ENCODE results near the gene KCNAB1.
A peak's percentile ranks its signal among the peaks of the same experiment; 100 is the strongest.

Gene KCNAB1

DNA sequence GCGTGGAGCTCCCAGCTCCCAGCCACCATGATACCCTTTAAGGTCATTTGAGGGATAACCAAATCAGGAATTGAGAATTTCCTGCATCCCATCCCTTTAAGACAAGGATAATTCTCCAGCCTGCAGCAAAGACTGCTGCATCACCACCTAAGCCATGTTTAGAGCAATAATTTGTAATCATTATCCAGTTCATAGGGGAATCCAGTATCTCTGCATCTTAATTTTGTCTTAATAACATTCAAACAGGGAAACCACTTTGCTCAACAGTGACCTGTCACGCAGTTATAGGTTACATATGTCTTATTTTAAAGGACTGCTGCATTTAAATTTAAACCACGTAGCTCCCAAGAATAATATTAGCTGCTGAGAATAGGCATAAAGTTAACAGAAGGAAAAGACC is 246.2 kb downstream of the KCNAB1 start:
- no peak for DNase-seq (ENCODE audit: low read depth, low spot score)

DNA sequence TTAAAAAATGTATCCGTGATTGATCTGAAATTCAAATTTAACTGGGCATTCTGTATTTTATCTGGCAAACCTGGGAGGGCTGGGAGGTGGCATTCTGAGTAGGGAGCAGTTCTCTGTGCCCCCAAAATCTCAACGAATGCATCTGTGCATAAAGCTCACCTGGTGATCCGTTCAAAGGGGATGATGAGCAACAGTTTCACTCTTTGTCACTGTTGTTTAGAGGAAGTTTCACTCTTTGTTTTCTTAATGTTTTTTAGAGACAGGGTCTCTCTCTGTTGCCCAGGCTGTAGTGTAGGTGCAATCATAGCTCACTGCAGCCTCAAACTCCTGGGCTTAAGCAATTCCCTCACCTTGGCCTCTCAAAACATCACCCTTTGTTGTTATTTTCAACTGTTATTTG is 247.8 kb downstream of the KCNAB1 start:
- DNase-seq (ENCODE audit: low read depth, low spot score) = no peak

DNA sequence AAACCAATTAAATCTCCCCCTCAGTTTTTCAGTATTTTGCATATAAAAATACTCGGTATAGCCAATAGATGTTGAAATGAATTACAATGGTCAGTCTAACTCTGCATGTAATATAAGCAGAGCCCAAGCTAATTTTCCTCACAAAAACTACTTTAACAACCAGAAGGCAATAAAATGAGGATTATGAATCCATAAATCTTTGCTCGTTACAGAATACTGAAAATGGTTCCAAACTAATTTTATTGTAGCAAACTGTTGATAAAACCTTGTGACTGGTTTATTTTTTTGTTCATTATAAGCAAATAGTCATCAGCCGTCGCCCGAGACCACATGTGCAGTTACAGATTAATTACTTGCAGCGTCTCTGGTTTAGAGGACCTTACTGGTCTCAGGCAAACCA is 251.3 kb downstream of the KCNAB1 start:
- DNase-seq (ENCODE audit: low read depth, low spot score) = no peak

DNA sequence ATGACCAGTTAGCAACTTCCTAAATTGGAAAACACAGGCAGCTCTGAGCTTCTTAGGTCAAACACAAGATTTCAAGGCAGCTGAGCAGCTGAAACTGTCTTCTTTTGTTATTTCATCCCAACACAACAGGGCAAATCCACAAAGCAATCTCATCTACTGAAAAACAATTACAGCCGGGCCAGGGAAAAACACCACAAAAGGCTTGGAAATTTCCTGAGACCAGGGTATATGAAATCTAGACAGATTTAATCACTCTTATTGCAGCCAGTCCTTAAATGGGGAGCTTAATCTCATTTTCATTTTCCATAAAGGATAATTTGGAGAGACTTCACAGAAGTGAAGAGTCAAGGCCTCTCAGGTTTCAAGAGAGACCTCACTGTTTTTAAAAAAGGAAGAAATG is 252.7 kb downstream of the KCNAB1 start:
- DNase-seq (ENCODE audit: low read depth, low spot score) = no peak

DNA sequence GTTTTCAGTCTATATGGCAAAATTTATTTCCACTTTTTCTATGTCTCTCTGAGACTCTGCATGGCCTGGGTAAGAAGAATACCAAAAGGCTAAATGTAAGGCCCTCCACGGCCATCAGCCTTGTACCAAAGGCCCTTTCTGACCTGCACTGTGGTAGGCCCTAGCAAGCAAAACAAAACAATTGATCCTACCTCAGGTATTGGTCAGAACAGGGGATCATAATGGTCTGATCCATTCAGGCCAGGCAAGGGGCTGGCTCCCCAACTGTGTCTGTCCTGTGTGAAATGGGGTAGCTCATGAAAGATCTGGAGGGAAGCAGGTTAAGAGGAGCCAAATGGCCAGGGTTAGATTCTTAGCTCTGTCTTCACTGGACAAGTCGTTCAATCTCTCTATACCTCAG is 253.3 kb downstream of the KCNAB1 start:
- no peak for DNase-seq (ENCODE audit: low read depth, low spot score)

DNA sequence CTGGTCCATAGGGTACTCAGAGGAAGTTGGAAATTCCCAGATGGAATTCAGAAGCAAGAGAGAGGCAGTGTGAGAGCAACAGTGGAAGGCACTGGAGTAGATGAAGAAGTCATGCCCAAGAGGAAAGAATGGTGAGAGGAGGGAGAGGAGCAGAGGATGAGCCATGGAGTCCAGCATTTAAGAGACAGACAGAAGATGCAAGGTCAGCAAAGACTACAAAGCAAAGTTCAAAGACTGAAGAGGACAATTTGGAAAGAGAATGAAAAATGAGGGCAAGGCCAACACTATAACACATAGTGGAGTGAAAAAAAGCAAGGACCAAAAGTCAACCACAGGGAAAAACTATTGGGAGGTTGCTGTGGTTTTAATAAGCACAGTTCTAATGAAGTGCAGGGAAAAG is 255.8 kb downstream of the KCNAB1 start:
- DNase-seq (ENCODE audit: low read depth, low spot score) = no peak

DNA sequence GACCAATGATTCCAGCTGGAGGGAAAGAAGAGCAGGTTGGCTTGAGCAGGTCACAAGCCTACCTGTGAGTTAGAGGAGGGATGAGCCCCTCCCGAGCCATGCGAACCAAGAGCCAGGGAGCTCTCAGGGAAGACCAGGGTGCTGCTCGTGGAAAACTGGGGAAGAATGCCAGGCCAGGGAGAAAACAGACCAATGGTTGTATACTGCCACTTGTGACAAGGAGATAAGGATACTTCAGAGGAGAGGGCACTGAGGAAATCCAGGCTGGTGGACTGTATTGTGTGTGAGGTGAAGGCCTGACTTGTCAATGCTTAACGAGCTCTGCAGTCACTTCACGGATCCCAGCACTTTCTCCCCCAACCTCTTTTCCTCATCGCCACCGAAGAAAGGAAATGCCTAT is 256.9 kb downstream of the KCNAB1 start:
- DNase-seq (ENCODE audit: low read depth, low spot score) = no peak

DNA sequence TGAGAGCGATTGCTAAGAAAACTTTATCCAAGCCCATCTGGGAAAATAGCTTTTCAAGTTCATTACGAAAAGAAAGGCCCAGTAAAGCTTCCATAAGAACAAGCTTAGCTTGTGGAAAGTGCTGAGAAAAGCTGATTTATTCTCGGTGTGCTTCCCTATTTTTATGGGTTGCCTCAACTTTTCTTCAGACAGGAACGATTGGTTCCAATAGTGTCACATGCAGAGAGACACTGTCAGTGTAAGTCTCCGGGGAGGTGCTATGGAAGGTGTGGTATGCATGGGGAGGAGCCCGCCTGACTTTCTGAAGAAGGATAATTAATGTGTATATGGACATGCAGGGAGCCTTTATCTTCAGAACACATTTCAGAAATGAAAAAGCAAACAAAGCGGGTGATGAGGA is 257.3 kb downstream of the KCNAB1 start:
- DNase-seq (ENCODE audit: low read depth, low spot score) = no peak

DNA sequence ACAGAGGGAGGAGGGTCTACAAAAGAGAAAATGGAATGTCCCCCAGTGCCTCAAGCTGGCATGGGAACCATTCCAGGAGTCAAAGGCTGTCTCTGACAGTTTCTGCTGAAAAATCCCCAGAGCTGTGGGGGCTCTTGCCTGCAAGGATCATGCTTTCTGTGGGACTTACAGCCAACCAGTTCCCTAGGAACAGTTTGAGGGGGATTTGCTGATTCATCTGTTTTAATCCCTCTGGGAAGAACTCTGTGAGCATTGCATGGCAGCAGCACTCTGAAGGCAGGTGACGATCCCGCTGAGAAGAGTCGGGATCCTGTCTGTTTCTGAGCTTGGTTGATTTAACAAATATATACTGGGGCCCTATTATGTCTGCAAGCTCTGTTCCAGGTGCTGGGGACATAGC is 258.5 kb downstream of the KCNAB1 start:
- DNase-seq (ENCODE audit: low read depth, low spot score) = no peak

DNA sequence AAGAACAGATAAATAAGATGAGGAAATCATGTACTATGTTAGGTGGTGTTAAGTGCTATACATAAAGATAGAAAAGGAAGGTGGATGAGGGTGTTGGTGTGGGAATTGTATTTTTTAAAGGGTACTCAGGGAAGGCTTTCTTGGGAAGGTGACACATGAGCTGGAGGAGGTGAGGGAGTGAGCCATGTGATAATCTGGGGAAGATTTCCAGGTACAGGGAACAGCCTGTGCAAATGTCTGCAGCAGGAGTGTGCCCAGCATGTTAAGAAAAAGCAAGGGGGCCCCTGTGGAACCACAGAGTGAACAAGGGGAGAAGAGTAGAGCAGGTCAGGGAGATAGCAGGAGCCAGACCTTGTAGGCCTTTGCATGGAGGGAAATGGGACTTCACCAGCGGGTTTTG is 258.9 kb downstream of the KCNAB1 start:
- DNase-seq (ENCODE audit: low read depth, low spot score) = no peak

DNA sequence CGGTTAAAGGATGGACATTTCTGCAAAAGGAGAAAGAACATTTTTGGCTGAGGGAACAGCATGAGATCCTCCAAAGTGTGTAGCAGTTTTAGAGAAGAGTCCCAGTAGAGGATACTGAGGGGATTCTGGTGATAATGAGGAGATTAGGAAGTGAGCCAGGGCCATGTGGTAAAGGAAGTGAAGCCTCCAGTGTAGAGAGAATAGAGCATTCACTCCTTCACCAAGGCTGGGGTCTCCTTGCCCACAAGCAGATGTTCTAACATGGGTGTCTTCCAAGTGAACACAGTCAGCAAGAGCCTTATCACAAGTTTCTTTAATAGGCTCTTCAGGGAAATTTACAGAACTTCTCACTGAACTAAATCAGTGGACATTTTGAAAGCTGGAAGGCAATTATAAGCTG is 260.9 kb downstream of the KCNAB1 start:
- DNase-seq (ENCODE audit: low read depth, low spot score) = no peak

DNA sequence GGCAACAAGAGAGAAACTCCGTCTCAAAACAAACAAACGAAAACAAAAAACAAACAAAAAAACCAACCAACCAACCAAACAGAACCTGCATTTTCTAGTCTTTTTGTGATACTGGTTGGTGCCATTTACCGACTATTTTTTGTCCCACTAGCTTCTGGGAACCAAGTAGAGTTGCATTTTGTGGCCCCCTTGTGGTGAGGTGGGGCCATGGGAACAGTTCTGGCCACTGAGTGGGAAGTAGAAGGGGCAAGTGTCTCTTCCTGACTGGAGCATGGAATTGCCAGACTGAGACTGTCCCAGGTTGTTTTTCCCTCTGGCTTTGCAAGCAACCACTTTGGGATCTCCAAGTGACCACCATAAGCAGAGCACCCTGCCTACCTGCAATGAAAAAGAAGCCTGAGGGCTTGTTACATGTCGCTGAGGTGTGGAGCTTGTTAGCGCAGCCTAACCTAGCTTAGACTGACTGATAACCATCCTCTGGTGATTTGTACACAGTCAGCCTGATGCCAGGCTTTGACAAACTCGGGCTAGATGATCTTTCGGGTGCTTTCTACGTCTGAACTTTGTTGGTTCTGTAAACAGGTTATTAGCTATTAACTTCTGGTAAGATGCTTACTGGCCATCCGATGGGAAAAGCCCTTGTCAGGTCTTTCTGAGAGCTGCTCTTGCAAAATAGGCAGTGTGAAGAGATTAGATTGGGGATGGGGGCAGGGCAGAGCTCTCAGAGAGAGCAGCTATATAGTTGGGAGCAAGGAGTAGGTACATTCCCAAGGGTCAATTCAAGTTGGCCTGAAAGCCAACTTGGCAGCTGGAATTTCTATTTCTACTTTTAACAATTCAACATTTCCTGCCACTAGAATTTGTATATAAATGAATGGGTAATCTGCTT is 262.3 kb downstream of the KCNAB1 start:
- peak; percentile 13 for DNase-seq (ENCODE audit: low read depth, low spot score)

DNA sequence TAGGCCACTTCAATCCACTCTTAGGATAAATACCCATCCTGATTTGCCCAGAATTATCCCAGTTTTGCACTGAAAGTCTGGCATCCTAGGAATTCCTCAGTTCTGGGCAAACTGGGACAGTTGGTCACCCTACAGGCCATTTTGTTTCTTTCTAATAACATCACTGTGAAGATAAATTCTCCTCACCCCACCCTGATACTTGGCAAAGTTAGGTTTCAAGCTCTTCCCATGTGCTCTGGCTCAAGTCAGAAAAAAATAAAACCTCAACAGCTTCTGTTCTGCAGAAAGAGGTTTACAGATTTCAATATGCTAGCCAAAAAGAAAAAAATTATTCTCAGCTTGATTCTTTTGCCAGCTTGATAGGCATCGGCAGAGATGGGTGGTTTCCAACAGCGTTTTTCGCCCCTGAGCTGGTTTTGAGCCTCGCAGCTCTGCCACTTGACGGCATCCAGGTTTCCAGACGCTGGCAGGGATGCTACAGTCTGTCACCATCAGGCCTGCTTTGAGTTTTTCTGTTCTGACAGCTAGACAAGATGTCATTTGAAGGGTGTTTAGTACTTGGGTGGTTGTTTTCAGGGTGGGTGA is 263.2 kb downstream of the KCNAB1 start:
- DNase-seq (ENCODE audit: low read depth, low spot score) = no peak

DNA sequence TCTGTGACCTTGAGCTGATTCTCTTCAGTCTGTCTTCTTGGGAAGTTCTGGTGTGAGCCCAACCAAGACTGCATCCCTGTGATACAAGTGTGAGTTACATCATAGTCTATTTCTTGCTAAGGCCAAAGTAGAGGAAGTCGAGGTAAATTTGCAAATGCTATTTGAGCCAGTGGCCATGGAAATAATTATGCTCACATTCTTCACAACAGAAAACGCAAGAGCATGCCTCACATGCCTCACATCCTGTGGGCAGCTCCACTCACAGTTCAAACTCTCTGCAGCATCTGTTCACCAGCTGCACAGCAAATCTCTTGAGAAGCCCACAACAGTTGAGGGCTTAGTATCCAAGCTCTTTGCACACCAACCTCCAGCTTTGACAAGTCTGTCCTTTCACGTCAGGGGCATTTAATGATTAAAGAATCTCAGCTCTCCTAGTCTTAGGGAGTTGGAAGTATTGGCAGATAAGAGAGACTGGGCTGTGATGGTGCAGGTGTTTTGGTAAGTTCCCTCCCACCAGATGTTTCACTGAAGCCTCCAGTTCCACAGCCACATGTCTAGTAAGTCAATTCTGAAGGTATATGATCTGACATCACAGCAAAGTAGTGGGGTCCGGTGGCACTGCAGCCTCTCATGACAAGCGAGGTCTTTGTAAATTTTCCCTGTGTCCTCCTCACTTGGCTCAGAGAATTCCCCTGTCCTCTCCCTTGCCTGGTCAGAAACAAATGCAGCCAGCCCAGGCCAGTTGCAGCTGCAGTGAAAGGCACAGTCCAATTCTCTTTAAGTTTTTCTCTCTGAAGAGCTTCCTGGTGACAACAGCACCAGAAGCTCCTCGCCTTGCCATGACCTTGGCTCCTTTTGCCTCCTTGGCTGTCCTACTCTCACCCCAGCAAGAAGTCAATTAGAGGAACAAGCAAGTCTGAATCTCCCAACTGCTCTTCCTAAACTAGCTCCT is 268.4 kb downstream of the KCNAB1 start:
- peak; percentile 50 for DNase-seq (ENCODE audit: low read depth, low spot score)

DNA sequence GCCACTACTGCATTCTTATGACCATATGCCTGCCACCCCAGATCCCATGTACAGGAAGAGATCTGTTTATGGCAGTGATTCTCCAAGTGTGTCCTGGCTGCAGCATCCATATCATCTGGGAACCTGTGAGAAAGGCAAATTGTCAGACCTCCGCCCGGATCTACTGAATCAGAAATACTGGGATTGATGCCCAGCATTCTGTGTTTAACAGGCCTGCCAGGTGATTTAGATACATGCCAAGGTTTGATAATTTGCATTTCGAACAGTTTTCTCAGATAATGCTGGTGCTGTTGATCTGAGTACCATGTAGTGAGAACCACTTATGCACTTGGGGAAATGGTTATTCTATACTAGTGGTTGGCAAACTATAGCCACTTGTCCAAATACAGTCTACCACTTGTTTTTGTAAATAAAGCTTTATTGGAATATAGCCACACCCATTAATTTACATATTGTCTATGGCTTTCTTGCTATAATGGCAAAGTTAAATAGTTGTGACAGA is 269.1 kb downstream of the KCNAB1 start:
- DNase-seq (ENCODE audit: low read depth, low spot score) = peak; percentile 8

DNA sequence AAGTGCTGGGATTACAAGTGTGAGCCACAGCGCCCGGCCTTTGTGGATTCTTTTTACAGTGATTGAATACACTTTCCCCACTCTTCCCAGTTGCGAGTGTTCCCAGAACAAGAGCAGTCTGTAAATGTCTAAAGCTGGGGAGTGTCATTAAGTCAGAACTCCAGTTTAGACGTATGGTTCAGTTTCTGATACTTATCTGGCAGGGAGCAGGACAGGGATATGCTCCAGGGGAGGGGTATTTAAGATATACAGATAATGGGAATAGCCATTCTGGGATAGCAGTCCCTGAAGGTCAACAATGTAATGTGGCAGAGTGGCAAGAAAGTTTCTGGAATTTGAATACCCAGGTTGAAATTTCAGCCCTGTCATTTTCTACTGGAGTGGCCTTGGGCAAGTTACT is 270.5 kb downstream of the KCNAB1 start:
- no peak for DNase-seq (ENCODE audit: low read depth, low spot score)

DNA sequence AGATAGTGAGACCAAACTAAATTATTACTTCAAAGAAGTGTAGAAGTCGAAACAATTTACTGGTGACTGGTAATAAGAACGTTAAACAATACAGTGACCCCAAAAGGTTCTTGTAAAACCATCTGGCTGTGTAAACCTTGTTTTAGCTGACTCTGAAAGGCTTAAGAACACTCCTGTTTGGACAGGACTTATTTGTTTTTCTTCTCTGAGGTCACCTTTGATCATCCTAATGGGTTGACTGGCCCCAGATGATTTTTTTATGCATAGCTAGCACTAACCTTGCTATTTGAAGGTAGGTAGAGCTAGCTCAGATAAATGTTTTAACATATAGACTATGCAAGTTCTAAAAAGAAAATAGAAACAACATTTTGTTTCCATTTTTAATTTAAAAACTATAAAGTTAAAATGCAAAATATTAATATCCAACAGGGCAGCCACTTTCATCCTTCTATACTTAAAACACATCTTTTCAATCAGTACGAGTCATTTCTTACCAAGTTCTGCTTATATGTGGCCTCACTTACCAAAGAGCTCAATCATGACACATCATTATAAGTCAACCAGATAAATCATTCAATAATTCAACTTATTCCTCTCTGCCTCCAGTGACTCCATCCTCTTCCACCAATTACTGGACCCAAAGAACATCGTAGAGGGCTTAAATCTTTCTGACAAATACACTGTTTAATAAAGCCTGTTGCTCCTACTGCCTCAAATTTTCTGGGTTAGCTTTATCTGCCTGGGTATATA is 275.8 kb downstream of the KCNAB1 start:
- DNase-seq (ENCODE audit: low read depth, low spot score) = no peak

DNA sequence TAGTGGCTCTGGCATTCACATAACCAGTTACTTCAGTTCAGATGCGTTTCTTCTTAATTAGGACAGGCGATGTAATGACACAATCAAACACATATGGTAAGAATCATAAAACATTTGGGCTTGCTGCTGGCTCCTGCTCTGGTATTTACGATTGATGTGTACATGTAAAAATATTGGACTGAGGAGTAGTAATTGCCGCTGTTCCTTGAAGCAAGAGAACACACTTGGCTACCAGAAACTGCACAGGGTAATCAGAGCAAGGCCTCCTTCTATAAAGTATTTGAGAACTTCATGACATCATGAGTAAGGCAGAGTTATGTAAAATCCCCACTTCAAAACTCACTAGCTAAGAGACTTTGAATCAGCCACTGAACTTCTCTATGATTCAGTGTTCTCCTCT is 276.5 kb downstream of the KCNAB1 start:
- DNase-seq (ENCODE audit: low read depth, low spot score) = no peak

DNA sequence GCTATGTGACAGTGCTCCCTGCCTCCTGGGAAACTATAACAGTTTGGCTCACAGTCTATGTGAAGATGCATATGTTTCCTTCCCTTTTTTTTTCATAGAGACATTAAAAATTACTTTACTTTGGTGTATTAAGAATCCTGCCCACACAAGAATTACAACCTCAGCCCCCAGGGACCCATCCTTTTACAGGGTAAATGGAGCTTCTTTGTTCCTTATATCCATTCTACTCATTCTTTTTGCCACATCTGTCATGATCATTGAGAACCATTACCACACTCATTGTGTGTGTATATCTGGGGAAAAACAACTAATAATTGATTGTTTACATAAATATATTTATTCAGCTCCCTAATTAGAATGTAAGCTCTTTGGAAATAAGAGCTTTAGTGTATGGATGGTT is 277.2 kb downstream of the KCNAB1 start:
- DNase-seq (ENCODE audit: low read depth, low spot score) = no peak

DNA sequence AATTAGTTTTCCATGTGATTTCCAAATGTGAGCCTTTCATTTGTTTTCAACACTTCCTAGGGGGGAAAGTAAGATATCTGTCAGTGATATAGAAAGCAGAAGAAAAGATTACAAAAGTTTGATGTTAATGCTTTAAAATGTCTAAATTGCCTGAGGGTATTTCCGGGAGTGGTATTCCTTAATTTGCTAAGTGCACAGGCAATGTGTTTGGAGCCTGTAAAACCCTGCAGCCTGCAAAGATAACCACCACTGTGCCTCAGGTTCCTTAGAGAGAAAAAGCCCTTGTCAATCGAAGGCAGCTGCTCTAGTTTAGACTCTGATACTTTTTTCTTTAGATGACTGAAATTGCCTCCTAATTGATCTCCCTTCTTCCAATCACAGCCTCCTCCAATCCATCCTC is 279.7 kb downstream of the KCNAB1 start:
- no peak for DNase-seq (ENCODE audit: low read depth, low spot score)

DNA sequence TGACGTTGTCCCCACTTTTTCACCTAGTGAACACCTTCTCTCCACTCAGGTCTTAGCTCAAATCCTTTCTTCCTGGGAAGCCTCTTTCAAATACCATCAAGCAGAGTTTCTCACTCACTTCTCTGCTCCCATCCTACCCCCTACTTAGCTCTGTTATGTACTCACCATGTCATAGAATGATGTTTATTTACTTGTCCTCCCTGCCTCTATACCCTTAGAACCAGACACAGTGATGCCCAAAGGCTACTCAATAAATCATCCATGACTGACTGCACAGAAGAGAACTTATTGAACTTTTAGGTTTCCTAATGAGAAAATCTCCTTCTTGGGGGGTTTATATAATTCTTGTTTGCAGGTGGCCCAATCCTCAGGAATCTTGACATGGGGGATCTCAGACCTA is 280.4 kb downstream of the KCNAB1 start:
- no peak for DNase-seq (ENCODE audit: low read depth, low spot score)

Data from astrocyte of the hippocampus (primary cell).